HG03432 (cell line): ENCODE data around the gene MFN1.

ENCODE experiments used
- ATAC-seq: cut with Tn5 transposase; IDR thresholded peaks from one replicate; pipeline ENCODE4 v1.9.1; 2021; ENCODE audit warnings: mild to moderate bottlenecking, moderate library complexity; ENCODE audit not compliant: unreplicated experiment

The MFN1 gene

DNA sequence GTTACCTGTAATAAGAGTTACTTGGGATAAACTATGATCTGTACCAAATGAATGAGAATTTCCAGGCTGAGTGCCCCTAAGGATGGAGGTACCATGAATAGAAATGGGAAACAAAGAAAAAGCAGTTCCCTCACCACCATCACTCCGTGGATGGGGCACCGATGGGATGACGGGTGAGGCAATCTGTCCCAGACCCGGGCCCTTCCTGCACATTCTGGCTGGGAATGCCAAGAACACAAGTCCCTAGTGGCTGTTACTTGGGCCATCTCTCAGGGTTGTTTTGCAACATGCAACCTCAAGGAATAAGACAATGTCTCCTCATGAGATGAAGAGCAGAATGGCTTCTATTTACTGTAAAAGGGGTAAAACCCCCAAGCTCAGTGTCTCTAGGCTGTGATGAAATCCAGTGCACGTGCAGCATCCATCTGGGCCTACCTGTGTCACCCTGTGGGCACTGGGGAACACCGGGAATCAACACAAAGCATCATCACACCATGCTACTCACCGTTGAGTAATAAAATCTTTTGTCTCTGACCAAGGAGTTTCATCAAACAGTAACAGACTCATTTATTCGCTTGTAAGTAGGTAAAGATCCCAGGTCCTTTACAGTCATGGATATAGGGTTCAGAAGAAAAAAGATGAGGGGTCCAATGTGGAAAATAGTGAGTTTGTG is 81.5 kb downstream of the MFN1 start:
- no peak for ATAC-seq

- ATAC-seq: no peak
Measured at GRCh38 chr3:179430277-179430870, 82.9 kb downstream of the MFN1 start.

DNA sequence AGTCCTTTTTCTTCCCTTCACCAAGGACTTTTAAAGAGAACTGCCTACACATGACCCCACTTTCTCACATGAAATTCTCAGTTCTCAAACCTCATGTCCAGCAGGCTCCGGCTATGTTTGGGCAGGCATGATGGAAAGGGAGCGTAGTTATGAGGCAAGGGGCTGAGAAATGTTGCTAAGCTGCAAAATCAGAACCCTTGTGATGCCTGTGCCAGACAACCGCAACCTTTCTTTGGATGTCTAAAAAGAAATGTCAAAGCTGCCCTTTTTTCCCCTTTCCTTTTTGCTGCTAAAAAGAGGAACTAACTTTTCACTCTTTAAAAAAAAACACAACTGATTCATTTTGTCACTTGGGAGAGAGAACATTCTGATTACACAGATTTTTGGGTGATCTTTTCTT is 84.5 kb downstream of the MFN1 start:
- peak; percentile 78 for ATAC-seq

DNA sequence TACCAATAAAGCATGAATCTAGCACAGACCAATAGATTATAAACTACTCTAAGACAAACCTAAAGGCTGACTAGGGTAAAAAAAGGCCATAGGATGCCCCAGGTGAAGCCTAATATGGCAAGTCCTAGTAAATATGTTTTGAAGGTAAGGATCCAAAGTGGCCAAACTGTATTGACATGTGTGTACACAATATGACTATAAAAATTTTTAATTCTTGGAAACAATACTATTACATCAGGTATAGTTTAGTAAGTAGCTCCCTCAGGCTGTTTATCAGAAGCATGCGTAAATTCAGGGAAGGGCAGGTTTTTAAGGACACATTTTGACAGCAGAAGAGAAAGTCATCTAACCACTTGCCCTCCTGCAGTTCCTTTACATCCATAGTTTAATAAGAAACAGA is 84.9 kb downstream of the MFN1 start:
- ATAC-seq: no peak

- no peak for ATAC-seq
Measured at GRCh38 chr3:179436517-179436916, 89.0 kb downstream of the MFN1 start.

GRCh38 chr3:179438841-179439240 is 91.3 kb downstream of the MFN1 start:
- peak; percentile 90 for ATAC-seq
